ENCODE measurements around the gene VGLL1.

VGLL1 gene

GRCh38 chrX:136555694-136556093 lies 23.7 kb downstream of the VGLL1 start:
- no peak for DNase-seq (ENCODE audit: low spot score)

GRCh38 chrX:136572030-136572429 lies 40.0 kb downstream of the VGLL1 start:
- DNase-seq (ENCODE audit: low spot score): no peak

GRCh38 chrX:136574548-136574947 lies 42.5 kb downstream of the VGLL1 start:
- DNase-seq (ENCODE audit: low spot score): no peak

GRCh38 chrX:136577552-136577951 lies 45.5 kb downstream of the VGLL1 start:
- no peak for DNase-seq (ENCODE audit: low spot score)

- DNase-seq (ENCODE audit: low spot score): no peak
These were observed 48.3 kb downstream of the VGLL1 start for GRCh38 chrX:136580316-136580715.

GRCh38 chrX:136582624-136583023 lies 50.6 kb downstream of the VGLL1 start:
- no peak for DNase-seq (ENCODE audit: low spot score)

GRCh38 chrX:136584545-136584944 lies 52.5 kb downstream of the VGLL1 start:
- DNase-seq (ENCODE audit: low spot score): no peak

- DNase-seq (ENCODE audit: low spot score): no peak
These were observed 53.2 kb downstream of the VGLL1 start for GRCh38 chrX:136585262-136585661.

- no peak for DNase-seq (ENCODE audit: low spot score)
These were observed 53.9 kb downstream of the VGLL1 start for GRCh38 chrX:136585960-136586359.

GRCh38 chrX:136586386-136586785 lies 54.4 kb downstream of the VGLL1 start:
- DNase-seq (ENCODE audit: low spot score): no peak

GRCh38 chrX:136587532-136587931 lies 55.5 kb downstream of the VGLL1 start:
- DNase-seq (ENCODE audit: low spot score): no peak

- no peak for DNase-seq (ENCODE audit: low spot score)
These were observed 56.0 kb downstream of the VGLL1 start for GRCh38 chrX:136588036-136588435.

- no peak for DNase-seq (ENCODE audit: low spot score)
These were observed 58.0 kb downstream of the VGLL1 start for GRCh38 chrX:136589966-136590365.

- DNase-seq (ENCODE audit: low spot score): no peak
These were observed 65.3 kb downstream of the VGLL1 start for GRCh38 chrX:136597356-136597755.

- no peak for DNase-seq (ENCODE audit: low spot score)
These were observed 65.9 kb downstream of the VGLL1 start for GRCh38 chrX:136597954-136598353.

GRCh38 chrX:136598631-136599030 lies 66.6 kb downstream of the VGLL1 start:
- no peak for DNase-seq (ENCODE audit: low spot score)

- DNase-seq (ENCODE audit: low spot score): no peak
These were observed 68.0 kb downstream of the VGLL1 start for GRCh38 chrX:136600059-136600458.
